K562 (cell line): ENCODE data around the gene METRN. TPM values are rescaled to one million over a fixed set of nuclear protein-coding genes. Genes with fewer than 3 reads are reported as not detected.

Source experiments
- BCOR ChIP-seq: fragments of 450-650 bp; IDR thresholded peaks from 2 replicates; pipeline ENCODE4 v1.6.1; 2016
- CBX2 ChIP-seq: fragments of 200-600 bp; sonication (generic); IDR thresholded peaks from one replicate; pipeline ENCODE4 v1.6.1; 2012; ENCODE audit warnings: mild to moderate bottlenecking, low read length, inconsistent platforms; ENCODE audit not compliant: insufficient read depth, poor library complexity, severe bottlenecking
- CBX3 ChIP-seq, 2 experiments: IDR thresholded peaks; 1 replicate in 1 of 2; 2 replicates in 1 of 2; pipeline ENCODE4 v1.6.1; 2012; ENCODE audit warnings: inconsistent platforms in 2 of 2, low read length in 2 of 2, borderline replicate concordance in 1 of 2, control low read depth in 1 of 2
- CCAR2 ChIP-seq: fragments of 200-400 bp; formaldehyde crosslinking; IDR thresholded peaks from 2 replicates; pipeline ENCODE4 v1.6.1; 2017; ENCODE audit warnings: mild to moderate bottlenecking, low read depth, low read length
- CXXC5 ChIP-seq: fragments of 250-450 bp; sonication (Bioruptor Pico); IDR thresholded peaks from 2 replicates; pipeline ENCODE4 v1.8.0; 2022; ENCODE audit warnings: inconsistent platforms, mild to moderate bottlenecking, moderate library complexity
- EWSR1 ChIP-seq: fragments of 450-650 bp; IDR thresholded peaks from 2 replicates; pipeline ENCODE4 v1.6.1; 2018; ENCODE audit warnings: borderline replicate concordance, mild to moderate bottlenecking, low read depth, moderate library complexity; ENCODE audit not compliant: partially characterized antibody
- FOXP1 ChIP-seq: sonication (generic); formaldehyde crosslinking; IDR thresholded peaks from 2 replicates; pipeline ENCODE4 v1.8.0; 2022; ENCODE audit warnings: mild to moderate bottlenecking, missing genetic modification reagents
- HMGN3 ChIP-seq: IDR thresholded peaks from 2 replicates; pipeline ENCODE4 v1.6.1; 2011; ENCODE audit warnings: borderline replicate concordance, low read depth, mild to moderate bottlenecking, mixed read lengths, low read length; ENCODE audit not compliant: insufficient read length; ENCODE audit errors: extremely low read depth
- HMGXB4 ChIP-seq: sonication (generic); formaldehyde crosslinking; IDR thresholded peaks from 2 replicates; pipeline ENCODE4 v1.8.1; 2023; ENCODE audit warnings: mild to moderate bottlenecking, missing genetic modification reagents
- HNRNPK ChIP-seq: fragments of 200-400 bp; formaldehyde crosslinking; IDR thresholded peaks from one replicate; pipeline ENCODE4 v1.6.1; 2018; ENCODE audit warnings: mild to moderate bottlenecking, low read depth, low read length; ENCODE audit not compliant: poor library complexity, severe bottlenecking
- KLF1 ChIP-seq: fragments of 450-650 bp; IDR thresholded peaks from 2 replicates; pipeline ENCODE4 v1.6.1; 2016; ENCODE audit warnings: missing genetic modification characterization, missing compliant biosample characterization
- PHTF2 ChIP-seq: fragments of 250-450 bp; sonication (Bioruptor Pico); IDR thresholded peaks from 2 replicates; pipeline ENCODE4 v1.5.0; 2021; ENCODE audit warnings: mild to moderate bottlenecking
- PRMT5 ChIP-seq: sonication (generic); formaldehyde crosslinking; IDR thresholded peaks from 2 replicates; pipeline ENCODE4 v1.5.0; 2020; ENCODE audit warnings: missing genetic modification reagents
- SIN3A ChIP-seq, 2 experiments: fragments of 150-350 bp in 1 of 2; IDR thresholded peaks; 2 replicates each; pipeline ENCODE4 v1.6.1; 2011 to 2016; ENCODE audit warnings: borderline replicate concordance in 2 of 2, low read depth in 2 of 2, low read length in 2 of 2, mild to moderate bottlenecking in 2 of 2, moderate library complexity in 2 of 2; ENCODE audit not compliant: control insufficient read depth in 1 of 2
- polyA plus RNA-seq, 8 experiments: library from polyadenylated mRNA; depleted of rRNA in 4 of 8; stranded (reverse) in 5 of 8; unstranded in 3 of 8; fragments of >200 nt; fragmentation: Nextera tagmentation in 2 of 8; fragmentation: Illumina TruSeq in 1 of 8; extraction: Ambion mirVana in 2 of 8; extraction: Trizol in 1 of 8; gene quantifications; 2 replicates each; pipeline versions ENCODE4 v1.2.1 to v1.2.3, GENCODE V29; 2011 to 2014; ENCODE audit warnings: inconsistent platforms in 1 of 8, missing spikeins in 1 of 8
- total RNA-seq, 7 experiments: library from RNA; depleted of rRNA in 6 of 7; stranded (reverse); fragments of >200 nt in 6 of 7; fragmentation: Illumina TruSeq in 2 of 7; extraction: Trizol in 2 of 7; gene quantifications; 2 replicates each; pipeline versions ENCODE4 v1.2.1 to v1.2.3, GENCODE V29; 2011 to 2021; ENCODE audit warnings: low replicate concordance in 1 of 7
- TF ChIP-seq, protein P1 (sequence below): fragments of 450-650 bp; formaldehyde crosslinking; IDR thresholded peaks from 2 replicates; pipeline ENCODE4 v1.4.0; 2020; ENCODE audit warnings: mild to moderate bottlenecking, mixed read lengths
- TF ChIP-seq, protein P2 (sequence below), 2 experiments: IDR thresholded peaks; 2 replicates each; pipeline ENCODE4 v1.6.1; 2012; ENCODE audit warnings: improper control_type of control experiment in 2 of 2, low read depth in 2 of 2, low read length in 2 of 2, borderline replicate concordance in 1 of 2
- TF ChIP-seq, protein P3 (sequence below): fragments of 200-800 bp; sonication (Bioruptor generic); IDR thresholded peaks from 2 replicates; pipeline ENCODE4 v1.6.1; 2017; ENCODE audit warnings: missing genetic modification characterization, missing compliant biosample characterization
- TF ChIP-seq, protein P4 (sequence below): fragments of 250-450 bp; sonication (Bioruptor Pico); IDR thresholded peaks from 2 replicates; pipeline ENCODE4 v1.8.0; 2022; ENCODE audit warnings: moderate library complexity, mild to moderate bottlenecking, inconsistent platforms

The METRN gene
- total and polyA plus RNA-seq, 9 of the 15 experiments (the other 6 are each of a cell fraction or from before 2014, with no cell fraction given), result 0.20 to 89.8 (median 15.4) TPM

- TF ChIP-seq HMGN3 (peak; percentile 20), EWSR1 (no peak), HMGXB4 (CRISPR knock-in tag) (0 out of 2 replicates have a peak, but pooled peaks have one; percentile 42), CBX2 (no peak), SIN3A (IDR thresholded peaks at IDR 0.05; ENCODE audit: borderline replicate concordance in 2 of 2, control insufficient read depth in 1 of 2, low read depth in 2 of 2, low read length in 2 of 2) (no peak; a peak in 1 of 4 replicates), HNRNPK (no peak), CCAR2 (no peak), BCOR (no peak), CBX3 (IDR thresholded peaks at IDR 0.05; ENCODE audit: borderline replicate concordance in 1 of 2, low read length in 2 of 2) (0 out of 3 replicates have a peak, but pooled peaks of 1 of the 2 experiments have one; percentile 12), FOXP1 (no peak; the same call in 1 of the 2 replicates), PRMT5 (CRISPR knock-in tag) (no peak), CXXC5 (no peak), PHTF2 (CRISPR knock-in tag) (no peak), KLF1 (tag) (no peak)
- TF ChIP-seq, protein P1, sequence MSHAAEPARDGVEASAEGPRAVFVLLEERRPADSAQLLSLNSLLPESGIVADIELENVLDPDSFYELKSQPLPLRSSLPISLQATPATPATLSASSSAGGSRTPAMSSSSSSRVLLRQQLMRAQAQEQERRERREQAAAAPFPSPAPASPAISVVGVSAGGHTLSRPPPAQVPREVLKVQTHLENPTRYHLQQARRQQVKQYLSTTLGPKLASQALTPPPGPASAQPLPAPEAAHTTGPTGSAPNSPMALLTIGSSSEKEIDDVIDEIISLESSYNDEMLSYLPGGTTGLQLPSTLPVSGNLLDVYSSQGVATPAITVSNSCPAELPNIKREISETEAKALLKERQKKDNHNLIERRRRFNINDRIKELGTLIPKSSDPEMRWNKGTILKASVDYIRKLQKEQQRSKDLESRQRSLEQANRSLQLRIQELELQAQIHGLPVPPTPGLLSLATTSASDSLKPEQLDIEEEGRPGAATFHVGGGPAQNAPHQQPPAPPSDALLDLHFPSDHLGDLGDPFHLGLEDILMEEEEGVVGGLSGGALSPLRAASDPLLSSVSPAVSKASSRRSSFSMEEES, result no peak
- TF ChIP-seq, protein P2, sequence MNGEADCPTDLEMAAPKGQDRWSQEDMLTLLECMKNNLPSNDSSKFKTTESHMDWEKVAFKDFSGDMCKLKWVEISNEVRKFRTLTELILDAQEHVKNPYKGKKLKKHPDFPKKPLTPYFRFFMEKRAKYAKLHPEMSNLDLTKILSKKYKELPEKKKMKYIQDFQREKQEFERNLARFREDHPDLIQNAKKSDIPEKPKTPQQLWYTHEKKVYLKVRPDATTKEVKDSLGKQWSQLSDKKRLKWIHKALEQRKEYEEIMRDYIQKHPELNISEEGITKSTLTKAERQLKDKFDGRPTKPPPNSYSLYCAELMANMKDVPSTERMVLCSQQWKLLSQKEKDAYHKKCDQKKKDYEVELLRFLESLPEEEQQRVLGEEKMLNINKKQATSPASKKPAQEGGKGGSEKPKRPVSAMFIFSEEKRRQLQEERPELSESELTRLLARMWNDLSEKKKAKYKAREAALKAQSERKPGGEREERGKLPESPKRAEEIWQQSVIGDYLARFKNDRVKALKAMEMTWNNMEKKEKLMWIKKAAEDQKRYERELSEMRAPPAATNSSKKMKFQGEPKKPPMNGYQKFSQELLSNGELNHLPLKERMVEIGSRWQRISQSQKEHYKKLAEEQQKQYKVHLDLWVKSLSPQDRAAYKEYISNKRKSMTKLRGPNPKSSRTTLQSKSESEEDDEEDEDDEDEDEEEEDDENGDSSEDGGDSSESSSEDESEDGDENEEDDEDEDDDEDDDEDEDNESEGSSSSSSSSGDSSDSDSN (IDR thresholded peaks at IDR 0.05; ENCODE audit: borderline replicate concordance in 1 of 2, low read depth in 2 of 2, low read length in 2 of 2), result 0 out of 4 replicates have a peak, but pooled peaks of 1 of the 2 experiments have one; percentile 20
- TF ChIP-seq, protein P3, sequence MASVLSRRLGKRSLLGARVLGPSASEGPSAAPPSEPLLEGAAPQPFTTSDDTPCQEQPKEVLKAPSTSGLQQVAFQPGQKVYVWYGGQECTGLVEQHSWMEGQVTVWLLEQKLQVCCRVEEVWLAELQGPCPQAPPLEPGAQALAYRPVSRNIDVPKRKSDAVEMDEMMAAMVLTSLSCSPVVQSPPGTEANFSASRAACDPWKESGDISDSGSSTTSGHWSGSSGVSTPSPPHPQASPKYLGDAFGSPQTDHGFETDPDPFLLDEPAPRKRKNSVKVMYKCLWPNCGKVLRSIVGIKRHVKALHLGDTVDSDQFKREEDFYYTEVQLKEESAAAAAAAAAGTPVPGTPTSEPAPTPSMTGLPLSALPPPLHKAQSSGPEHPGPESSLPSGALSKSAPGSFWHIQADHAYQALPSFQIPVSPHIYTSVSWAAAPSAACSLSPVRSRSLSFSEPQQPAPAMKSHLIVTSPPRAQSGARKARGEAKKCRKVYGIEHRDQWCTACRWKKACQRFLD (CRISPR knock-in tag), result peak; percentile 55; the same call in 1 of the 2 replicates
- TF ChIP-seq, protein P4, sequence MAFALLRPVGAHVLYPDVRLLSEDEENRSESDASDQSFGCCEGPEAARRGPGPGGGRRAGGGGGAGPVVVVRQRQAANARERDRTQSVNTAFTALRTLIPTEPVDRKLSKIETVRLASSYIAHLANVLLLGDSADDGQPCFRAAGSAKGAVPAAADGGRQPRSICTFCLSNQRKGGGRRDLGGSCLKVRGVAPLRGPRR (CRISPR knock-in tag), result no peak
Measured at GRCh38 chr16:720447-720989, 5.6 kb downstream of the METRN start (continued).
